GM21737 (cell line): ENCODE measurements around the gene POLR2L.
A peak's percentile ranks its signal among the peaks of the same experiment; 100 is the strongest.

ENCODE experiments used
- ATAC-seq: cut with Tn5 transposase; IDR thresholded peaks from one replicate; pipeline ENCODE4 v1.9.1; 2021; ENCODE audit warnings: mild to moderate bottlenecking, moderate library complexity; ENCODE audit not compliant: unreplicated experiment

POLR2L gene

DNA sequence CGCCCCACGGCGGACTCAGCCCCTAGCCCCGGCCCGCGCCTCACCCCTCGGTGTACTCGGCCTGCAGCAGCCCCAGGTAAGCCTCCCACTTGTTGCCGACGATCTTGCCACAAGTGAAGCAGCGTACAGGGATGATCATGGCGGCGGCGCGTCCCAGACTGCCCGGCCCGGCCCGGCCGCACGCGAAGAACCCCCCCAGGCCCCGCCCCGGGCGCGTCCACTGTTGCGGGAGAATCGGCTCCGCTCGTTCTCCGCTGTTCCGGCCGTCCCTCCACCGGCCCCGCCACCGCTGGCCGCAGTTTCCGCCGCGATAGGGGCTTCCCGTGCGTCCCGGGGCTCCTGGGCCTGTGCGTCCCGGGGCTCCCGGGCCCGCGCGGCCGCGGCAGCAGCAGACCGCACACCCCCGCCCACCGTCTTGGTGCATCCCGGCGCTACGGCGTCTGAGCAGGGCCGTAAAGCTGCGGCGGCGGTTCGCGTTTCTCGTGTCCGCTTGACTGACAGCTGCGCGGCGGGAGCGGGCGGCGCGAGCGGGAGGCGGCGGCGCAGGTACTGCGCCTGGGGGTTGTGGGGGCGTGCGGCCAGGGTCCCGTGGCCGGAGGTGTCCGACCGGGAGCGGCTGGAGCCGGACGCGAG, at the start of gene POLR2L, which contains the start of gene TSPAN4:
POLR2L (minus strand) TSS at position 160 of the 633 bp plus-strand sequence; CDS start at position 139, 21 bp downstream.
TSPAN4 (plus strand) TSS at position 483 of the 633 bp plus-strand sequence. CDS start 7,453 bp downstream, outside the sequence.
- peak; percentile 52 for ATAC-seq

DNA sequence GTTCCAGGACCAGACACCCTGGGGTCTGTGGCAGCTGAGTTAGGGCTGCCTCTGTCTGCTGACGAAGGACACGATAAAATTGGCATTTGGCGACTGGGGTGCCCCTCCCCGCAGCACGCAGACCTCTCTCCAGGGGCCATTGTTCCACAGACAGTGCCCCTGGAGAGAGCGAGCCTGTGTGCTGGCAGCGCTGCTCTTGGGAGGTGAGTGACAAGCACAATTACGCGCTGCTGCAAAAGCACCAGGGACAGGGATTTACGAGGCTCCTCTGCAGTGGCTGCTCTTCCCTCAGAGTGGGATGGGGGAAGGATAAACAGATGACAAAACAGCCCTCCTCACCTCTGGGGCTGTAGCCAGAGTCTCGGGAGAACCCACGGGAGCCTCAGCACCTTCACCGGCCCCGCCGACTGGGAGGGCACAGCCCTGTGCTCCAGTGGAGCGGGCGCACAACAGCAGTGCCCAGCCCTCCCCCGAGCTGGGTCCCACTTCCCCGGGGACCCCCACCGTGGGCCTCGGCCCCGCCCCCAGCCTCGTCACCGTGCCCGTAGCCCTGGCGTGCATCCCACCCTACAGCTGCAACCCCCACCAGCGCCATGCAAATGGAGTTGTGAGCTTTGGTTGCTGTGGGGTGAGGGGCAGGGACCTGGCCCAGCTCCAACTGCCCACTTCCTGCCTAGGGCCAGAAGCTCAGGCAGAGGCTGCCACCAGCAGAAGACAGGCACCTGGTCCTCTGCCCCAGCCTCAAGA, 48.6 kb upstream of the POLR2L start:
- ATAC-seq = no peak

DNA sequence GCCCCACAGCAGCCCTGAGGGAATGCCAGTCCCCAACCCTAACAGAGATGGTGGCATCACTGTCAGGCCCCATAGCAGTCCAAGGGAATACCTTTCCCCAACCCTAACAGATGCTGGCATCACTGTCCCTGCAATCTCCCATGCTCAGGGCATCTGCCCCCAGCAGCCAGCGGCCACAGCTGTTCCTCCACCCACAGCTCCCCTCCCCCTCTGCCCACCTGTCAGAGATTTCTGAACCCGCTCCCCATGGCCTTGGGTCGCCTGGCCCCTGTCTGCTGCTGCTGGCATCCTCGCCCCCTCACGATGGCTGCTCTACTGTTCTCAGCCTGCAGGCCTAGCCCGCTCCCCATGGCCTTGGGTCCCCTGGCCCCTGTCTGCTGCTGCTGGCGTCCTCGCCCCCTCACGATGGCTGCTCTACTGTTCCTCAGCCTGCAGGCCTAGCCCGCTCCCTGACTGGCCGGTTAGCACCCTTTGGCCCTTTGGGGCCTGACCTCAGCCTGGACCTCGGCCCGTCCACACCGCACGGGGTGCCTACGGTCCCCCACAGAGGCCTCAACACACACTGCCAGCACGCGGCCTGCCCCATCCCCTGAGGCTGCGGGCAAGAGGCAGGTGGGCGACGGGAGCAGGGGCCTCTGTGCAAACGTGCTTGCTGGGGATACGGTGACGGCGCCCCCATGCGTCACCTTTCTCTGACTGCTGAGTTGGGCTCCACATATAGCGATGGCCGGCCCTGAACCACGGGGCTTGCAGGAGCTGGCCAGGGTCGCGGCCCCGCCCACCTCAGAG, 47.6 kb upstream of the POLR2L start:
- ATAC-seq = no peak

DNA sequence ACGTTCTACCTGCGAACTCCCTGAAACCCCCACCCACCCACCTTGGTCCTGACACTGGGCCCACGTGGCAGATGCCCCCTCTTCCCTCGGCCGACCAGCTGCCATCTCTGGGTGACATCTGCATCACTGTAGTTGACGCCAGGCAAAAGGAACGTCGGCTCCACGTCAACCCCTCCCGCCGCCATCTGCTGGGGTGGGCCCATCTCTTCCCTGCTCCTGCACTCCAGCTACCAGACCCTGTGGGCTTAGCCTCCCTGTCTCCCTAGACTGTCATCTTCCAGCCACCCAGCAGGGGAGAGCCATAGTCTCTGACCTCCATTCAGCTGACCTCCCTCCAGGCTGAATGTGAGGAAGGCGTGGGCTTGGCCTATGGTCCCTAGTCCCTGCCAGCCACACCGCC, 46.9 kb upstream of the POLR2L start:
- no peak for ATAC-seq

DNA sequence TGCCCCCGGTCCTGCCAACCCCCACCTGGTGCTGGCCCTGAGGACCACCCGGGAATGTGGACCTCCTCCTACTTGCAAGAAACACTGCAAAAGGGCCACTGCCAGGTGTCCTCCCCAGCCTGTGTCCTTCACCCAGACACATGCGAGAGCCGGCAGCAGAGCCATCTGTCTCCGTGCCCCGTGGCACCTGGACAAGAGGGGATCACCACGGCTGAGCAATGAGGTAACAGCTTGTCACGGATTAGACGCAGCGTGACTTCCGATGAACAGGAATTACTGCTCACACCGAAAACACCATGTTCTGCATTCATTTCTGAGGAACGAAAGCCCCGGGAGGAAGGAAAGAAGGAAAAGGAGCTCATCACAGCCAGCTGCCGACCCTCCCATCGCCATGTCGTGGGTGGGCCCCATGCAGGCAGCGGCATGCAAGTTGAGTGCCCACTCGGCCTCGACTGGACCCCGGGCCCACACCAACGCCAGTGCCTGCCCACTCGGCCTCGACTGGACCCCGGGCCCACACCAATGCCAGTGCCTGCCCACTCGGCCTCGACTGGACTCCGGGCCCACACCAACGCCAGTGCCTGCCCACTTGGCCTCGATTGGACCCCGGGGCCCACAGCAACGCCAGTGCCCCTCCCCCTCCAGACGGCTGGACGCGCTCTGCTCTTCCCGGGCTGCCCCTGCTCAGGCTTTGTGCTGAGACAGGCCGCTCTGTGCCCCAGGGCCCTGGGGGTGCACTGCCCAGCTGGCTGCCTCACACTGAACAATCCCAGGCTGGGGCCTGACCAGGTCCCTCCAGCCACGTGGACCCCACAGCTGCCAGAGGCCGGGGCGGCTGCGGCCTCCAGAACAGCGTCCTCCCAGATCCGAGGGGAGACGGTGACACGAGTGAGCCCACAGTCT, 46.2 kb upstream of the POLR2L start:
- ATAC-seq = no peak

DNA sequence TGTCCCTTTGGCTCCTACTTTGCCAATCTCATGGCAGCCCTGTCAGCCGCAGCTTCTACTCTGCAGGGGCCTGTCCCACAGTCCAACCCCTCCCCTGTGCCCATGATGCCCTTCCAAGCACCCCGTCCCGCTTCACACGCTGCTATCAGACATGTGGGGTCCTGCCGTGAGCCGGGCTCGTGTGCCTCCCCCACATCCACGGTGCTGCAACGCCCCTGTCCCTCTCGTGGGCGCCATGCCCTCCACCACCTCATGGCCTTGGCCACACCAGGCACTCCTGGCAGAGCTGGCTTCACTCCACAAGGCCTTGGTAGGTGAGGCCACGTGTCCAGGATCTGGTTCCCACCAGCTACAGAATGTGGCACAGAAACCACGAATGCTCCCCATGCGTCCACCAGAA, 45.3 kb upstream of the POLR2L start:
- ATAC-seq = no peak

DNA sequence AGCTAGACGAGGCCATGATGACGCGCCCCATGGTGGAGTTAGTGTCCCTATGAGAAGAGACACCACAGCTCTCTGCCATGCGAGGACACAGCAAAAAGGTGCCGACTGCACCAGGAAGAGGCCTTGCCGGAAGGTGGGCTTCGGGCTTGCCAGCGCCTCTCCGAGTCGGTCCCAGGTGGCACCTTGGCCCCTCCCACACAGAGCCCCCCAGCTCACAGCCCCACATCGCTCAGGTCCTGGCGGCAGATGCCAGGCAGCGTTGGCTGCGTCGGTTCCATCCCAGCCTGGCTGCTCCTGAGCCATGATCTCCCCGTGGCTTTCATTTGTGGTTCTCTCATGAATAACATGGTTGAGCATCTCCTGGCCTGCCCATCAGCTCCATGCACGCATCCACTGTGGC, 44.2 kb upstream of the POLR2L start:
- no peak for ATAC-seq

DNA sequence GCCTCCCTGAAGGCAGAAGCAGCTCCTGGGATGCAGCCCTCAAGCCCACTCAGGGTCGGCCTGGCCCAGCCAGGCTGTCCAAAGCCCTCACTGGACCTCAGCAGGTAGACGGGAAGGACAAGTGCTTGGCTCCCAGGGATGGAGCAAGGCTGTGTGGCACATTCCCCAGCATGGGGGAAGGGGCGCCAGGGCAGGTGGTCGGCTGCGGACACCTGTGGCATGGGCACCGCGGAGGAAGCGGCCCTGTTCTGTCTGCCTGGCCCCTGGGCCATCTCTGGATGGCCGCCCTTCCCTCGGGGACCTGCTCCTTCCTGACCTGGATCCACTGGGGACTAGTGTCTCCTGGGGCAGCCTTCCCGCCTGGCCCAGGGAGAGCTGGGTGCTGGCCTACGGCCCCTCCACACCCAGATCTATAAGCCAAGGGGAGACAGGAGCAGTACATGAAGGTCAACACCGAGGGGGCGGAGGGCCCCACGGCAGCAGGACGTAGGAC, 42.3 kb upstream of the POLR2L start:
- ATAC-seq = no peak

DNA sequence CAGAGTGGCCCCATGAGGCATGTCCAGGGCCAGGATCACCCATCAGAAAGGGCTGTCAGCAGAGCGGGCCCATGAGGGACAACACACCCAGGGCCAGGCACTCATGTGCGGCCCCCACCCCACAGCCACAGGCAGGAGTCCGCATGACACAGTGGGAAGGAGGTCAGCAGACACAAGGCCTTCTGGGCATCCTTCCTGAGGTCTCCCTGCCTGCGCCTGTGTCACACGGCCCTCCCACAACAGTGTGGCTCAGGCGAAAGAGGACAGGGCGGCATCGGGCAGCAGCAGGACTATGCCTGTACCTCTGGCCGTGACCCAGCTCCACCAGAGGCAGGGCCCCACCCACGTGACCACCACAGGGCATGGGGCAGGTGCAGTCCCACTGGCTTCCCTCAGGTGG, 41.2 kb upstream of the POLR2L start:
- no peak for ATAC-seq

DNA sequence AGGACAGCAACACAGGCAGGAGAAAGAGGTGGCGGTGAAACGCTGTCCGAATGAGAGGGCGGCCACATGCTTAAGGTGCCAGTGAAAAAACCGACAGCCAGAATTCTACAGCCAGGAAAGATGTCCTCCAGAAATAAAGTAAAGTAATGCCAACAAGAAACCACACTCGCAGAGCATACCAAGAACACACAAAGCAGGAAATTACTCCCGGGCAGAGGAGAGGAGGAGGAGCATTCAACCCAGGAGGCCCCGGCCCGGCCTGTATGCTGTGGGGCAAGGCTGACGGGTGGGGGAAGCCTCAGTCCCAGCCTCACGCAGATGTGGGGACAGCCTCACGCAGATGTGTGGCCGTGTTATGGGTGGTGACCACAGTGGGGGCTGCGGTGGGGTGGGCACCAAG, 40.3 kb upstream of the POLR2L start:
- no peak for ATAC-seq

DNA sequence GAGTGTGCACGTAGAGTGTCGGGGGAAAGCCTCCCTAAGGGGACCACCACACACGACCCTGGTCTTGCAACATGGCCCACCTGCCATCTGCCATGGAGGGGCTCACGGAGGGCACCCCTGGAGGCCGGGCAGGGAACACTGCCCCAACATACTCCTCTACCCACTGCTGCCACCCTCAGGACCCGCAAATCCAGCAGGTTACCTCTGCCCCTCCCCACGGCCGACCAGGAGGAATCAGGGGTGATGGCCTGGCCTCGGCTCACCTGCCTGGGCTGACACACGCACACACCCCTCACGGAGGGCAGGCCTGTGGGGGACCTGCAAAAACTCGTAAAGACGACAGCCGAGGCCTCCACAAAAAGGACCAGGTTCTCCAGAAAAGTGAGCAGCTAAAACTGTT, 38.1 kb upstream of the POLR2L start:
- no peak for ATAC-seq

DNA sequence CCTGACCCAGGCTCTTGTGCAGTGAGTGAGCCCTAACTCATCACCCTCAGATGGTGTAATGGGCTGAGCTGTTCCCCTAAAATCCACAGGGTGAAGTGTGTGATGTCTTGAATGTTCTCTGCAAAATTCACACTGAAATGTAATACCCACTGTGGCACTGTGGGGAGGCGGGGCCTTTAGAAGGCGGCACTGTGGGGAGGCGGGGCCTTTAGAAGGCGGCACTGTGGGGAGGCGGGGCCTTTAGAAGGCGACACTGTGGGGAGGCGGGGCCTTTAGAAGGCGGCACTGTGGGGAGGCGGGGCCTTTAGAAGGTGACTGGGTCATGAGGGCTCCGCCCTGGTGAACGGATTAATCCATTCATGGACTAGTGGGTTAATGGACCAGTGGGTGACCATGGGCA, 35.2 kb upstream of the POLR2L start:
- ATAC-seq = no peak

DNA sequence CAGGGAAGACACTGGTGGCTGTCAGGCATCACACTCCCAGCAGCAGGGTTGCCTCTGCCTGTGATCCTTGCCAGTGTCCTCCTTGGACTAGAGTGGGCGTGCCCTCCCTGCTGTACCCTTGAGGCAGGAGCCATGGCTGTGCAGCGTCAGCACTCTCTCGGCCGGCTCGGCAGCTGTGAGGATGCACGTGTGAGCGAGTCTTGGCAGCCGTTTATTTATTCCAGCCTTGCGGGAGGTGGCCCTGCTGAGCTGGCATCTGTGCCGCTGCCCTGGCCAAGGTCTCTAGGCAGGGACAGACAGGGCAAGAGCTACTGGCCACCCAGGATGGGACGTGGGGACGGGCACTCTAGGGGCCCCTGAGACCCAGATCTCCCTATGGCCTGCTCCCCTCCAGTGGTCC, 34.2 kb upstream of the POLR2L start:
- no peak for ATAC-seq

DNA sequence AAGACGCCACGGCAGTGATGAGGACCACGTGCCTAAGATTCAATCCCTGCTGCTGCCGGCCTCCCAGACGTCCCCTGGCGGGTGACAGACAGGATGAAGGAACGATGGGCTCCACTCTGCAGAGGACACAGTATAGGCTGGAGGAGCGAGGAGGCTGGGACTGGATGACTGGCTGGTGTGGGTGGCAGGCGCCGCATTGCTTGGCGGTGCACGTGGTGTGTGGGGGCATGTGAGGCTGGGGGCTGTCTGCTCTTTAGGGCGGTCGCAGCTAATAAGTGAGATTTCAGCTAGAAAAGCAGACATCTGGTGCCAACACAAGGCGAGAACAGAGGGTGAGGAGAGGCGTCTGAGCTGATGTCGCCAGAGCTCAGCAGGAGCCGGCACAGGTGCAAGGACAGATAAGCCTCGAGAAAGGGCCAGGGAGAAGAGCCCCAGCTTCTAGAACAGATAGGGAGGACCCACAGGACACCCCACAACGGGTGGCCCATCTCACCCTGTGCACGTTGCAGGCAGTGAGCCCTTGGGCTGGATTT, 33.5 kb upstream of the POLR2L start:
- no peak for ATAC-seq

DNA sequence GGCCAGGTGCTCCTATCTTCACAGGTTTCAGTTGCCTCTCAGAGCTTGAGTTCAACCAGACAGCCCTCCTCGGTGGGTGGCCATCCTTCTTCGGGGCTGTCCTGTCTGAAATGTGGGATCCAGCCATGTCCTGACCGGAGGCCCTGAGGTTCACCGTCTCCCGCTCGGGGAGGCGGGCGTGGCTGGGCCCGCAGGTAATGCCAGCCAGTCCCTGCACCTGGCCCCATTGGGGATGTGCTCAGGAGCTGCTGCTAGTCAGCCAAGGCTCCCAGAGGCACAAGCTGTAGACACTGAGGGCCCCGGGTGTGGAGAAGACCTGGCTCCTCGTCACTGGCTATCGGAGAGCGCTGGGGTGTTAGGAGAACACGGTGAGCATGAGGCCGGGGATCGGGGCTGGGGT, 32.9 kb upstream of the POLR2L start:
- no peak for ATAC-seq

DNA sequence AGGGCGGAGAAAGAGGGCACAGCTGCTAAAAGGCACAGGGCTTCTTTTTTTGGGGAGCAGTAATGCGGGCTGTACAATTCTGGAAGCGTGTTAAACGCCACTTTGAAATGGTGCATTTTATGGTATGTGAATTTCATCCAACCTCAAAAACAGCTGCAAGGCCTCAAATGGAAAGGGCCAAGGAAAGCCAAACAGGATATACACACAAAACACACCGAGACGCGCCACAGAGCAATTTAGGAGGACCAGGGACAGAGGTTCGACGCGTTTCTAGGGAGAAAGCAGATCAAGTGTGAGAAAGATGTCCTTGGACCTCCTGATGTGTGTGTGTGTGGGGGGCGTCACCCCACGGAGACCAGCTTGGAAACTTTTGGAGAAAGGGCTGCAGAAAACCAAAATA, 31.4 kb upstream of the POLR2L start:
- ATAC-seq = no peak

DNA sequence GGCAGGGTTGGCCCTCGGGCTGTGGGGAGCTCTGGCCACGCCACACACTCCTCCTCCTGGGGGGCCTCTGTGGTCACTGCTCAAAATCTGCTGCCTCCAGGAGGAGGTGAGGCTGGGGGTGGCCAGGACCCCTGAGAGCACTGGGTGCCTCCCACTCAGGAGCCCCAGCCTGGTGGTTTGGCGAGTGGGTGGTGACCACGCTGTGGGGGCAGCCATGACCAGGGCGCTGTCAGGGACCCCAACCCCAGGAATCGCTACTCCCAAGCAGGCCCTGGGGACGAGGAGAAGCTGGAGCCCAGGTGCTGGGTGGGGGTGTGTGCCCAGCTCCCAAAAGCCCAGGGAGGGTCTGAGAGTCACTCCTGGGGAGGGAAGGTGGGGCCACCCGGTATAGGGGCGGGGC, 30.5 kb upstream of the POLR2L start:
- no peak for ATAC-seq

DNA sequence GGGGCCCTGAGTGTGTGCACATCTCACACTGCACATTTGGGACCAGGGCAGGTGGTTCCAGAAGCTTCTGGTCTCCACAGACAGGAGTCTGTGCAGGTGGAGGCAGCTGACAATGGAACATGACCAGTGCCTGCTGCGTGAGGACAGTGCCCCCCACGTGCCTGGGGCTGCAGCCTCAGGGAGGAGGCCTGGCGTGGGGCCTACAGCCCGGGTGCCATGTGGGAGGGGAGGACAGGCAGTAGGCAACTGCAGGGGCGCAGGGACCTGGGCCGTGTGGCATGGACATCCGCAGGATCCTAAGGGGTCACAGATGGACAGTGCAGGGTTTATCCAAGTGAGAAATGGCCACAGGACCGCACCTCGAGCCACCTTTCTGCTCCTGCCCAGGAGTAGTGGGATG, 29.1 kb upstream of the POLR2L start:
- no peak for ATAC-seq

DNA sequence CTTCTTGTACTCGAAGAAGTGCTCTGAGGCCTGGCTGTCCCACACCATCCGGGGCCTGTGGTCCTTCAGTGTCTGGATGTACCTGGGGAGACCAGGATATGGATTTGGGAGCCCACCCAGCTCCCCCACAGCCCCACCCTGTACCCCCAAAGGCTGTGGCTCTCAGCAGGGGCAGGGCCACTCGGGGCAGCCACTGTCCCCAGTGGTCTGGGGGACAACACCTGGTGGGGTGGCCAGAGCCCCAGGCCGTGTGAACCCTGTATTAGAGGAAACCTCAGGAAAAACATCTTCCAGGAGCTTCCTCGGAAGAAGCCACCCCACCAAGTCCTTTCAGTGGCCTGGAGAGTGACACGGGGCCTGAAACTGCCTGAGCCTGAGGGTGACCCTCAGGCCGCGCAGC, 28.1 kb upstream of the POLR2L start:
- ATAC-seq = no peak

DNA sequence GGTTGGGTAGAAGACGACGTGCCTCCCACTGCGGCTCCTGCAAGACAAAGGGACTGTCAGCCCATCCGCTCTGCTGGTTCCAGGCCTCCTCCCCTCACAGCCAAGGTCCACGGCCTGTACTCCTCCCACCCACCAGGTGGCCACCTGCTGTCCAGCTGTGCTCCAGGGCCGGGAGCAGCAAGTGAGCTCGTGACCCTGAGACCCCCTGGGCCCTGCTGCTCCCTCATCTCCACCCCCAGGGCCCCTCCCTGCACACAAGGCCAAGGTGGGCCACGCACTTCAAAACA, 27.7 kb upstream of the POLR2L start:
- ATAC-seq = no peak
